OCI-LY7 (cell line): ENCODE data around the gene TMED5. TPM values are rescaled to one million over a fixed set of nuclear protein-coding genes. Genes with fewer than 3 reads are reported as not detected.

ENCODE experiments used
- BruUV-seq: library from RNA; stranded (reverse); fragments of 400-500 nt; replicated peaks from 2 replicates; lab custom pipeline; 2021; lab: Mats Ljungman, UMichigan
- CTCF ChIA-PET: fragments of 300-600 bp; sonication (Branson Sonifier 250); formaldehyde crosslinking; loops from one replicate; lab custom pipeline; 2022; ENCODE audit warnings: antibody characterized with exemption; ENCODE audit not compliant: unreplicated experiment; lab: Charles Lee
- POLR2A ChIA-PET: fragments of 300-600 bp; sonication (Branson Sonifier 250); formaldehyde crosslinking; loops from one replicate; lab custom pipeline; 2022; ENCODE audit warnings: antibody characterized with exemption; lab: Charles Lee
- DNase-seq: peaks from one replicate; pipeline ENCODE4 v3.0.0-alpha.2; 2015; ENCODE audit warnings: low spot score
- H2AFZ ChIP-seq: fragments of 200-600 bp; sonication (generic), shearing (Covaris generic); 2 replicates; pipeline ENCODE4 v1.6.1; 2014; ENCODE audit warnings: mild to moderate bottlenecking, antibody characterized with exemption, low read length, moderate library complexity
- H3K27ac ChIP-seq: fragments of 200-600 bp; sonication (generic); 2 replicates; pipeline ENCODE4 v1.5.1; 2014; ENCODE audit warnings: mixed run types, low read depth, mild to moderate bottlenecking, moderate library complexity, low read length, inconsistent platforms; ENCODE audit not compliant: poor library complexity, severe bottlenecking
- H3K36me3 ChIP-seq: fragments of 200-600 bp; sonication (generic); 2 replicates; pipeline ENCODE4 v1.6.1; 2014; ENCODE audit warnings: mild to moderate bottlenecking, antibody characterized with exemption, low read length, moderate library complexity, mixed read lengths; ENCODE audit not compliant: insufficient read depth
- H3K4me1 ChIP-seq: fragments of 200-600 bp; sonication (generic); 2 replicates; pipeline ENCODE4 v1.5.1; 2014; ENCODE audit warnings: mild to moderate bottlenecking, low read length; ENCODE audit not compliant: insufficient read depth, poor library complexity, severe bottlenecking
- H3K4me2 ChIP-seq: fragments of 200-600 bp; sonication (generic); 2 replicates; pipeline ENCODE4 v1.6.1; 2014; ENCODE audit warnings: mild to moderate bottlenecking, low read length
- H3K4me3 ChIP-seq: fragments of 200-600 bp; sonication (generic); 2 replicates; pipeline ENCODE4 v1.5.1; 2014; ENCODE audit warnings: mild to moderate bottlenecking, low read depth, low read length; ENCODE audit not compliant: poor library complexity, severe bottlenecking
- H3K79me2 ChIP-seq: fragments of 200-600 bp; sonication (generic); 2 replicates; pipeline ENCODE4 v1.6.1; 2016; ENCODE audit warnings: low read depth, mild to moderate bottlenecking, low read length, moderate library complexity, mixed read lengths; ENCODE audit not compliant: insufficient read depth
- H3K9me2 ChIP-seq: fragments of 200-600 bp; sonication (generic); 2 replicates; pipeline ENCODE4 v1.6.1; 2016; ENCODE audit warnings: mild to moderate bottlenecking, low read length, mixed read lengths; ENCODE audit not compliant: insufficient read depth
- H3K9me3 ChIP-seq: fragments of 200-600 bp; sonication (generic); 2 replicates; pipeline ENCODE4 v1.6.1; 2014; ENCODE audit warnings: mild to moderate bottlenecking, mixed run types, low read length, mixed read lengths
- H4K20me1 ChIP-seq: fragments of 200-600 bp; sonication (generic); 2 replicates; pipeline ENCODE4 v1.6.1; 2014; ENCODE audit warnings: mild to moderate bottlenecking, antibody characterized with exemption, low read length, moderate library complexity, mixed read lengths; ENCODE audit not compliant: insufficient read depth
- EZH2phosphoT487 ChIP-seq: fragments of 200-600 bp; sonication (generic); IDR thresholded peaks from 2 replicates; pipeline ENCODE4 v1.6.1; 2018; ENCODE audit warnings: low read depth, borderline replicate concordance, mild to moderate bottlenecking, mixed run types, antibody characterized with exemption, low read length, moderate library complexity, mixed read lengths
- intact Hi-C: fragments of 100-400 bp; cut with micrococcal nuclease; formaldehyde crosslinking; loops from one replicate; pipeline ENCODE4 v1.10.0; 2022; ENCODE audit not compliant: unreplicated experiment
- total RNA-seq, 2 experiments: library from RNA; depleted of rRNA in 1 of 2; stranded (reverse); fragments of >200 nt in 1 of 2; shearing (Covaris generic) in 1 of 2; gene quantifications; 2 replicates each; pipeline ENCODE4 v1.2.3, GENCODE V29; 2014 to 2022
- TF ChIP-seq, protein P1 (sequence below): fragments of 200-600 bp; sonication (generic); conservative IDR thresholded peaks from 2 replicates; pipeline ENCODE4 v1.5.1; 2014; ENCODE audit warnings: mild to moderate bottlenecking, antibody characterized with exemption, low read length, moderate library complexity, mixed read lengths

Gene TMED5
- total RNA-seq, 2 experiments from 2014 or later, result 40.3 to 49.1 TPM

DNA sequence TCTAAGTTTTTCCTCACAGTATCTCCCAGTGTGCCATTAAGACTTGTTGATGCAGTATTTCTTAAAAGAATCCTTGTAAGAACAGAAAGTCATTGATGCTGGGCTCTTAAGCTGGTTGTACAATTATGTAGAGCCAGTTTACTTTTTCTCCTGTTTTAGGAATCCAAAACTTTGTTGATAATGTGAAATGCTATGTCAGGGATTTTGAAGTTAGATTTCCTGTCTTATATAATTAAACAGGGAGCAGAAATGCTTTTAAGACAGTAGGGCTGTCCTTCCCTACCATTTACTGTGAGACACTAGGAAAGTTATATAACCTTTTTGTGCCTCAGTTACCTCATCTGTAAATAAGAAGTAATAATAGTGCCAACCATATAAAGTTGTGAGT, 26.3 kb upstream of the TMED5 start:
- Histone ChIP-seq H3K79me2 (no peaks in the 10 kb centered on the region), H3K27ac (no peak overlapping the region), H2AFZ (no peak overlapping the region), H3K9me3 (no peaks in the 10 kb centered on the region), H3K9me2 (no peaks in the 10 kb centered on the region), H3K4me2 (no peak overlapping the region), H3K36me3 (peaks cover 96% of the 10 kb centered on the region), H4K20me1 (no peaks in the 10 kb centered on the region), H3K4me1 (no peaks in the 10 kb centered on the region), H3K4me3 (no peak overlapping the region)
- DNase-seq, result no peak
- BruUV-seq, result no TSS peak
- intact Hi-C loops, result no loop called here
- ChIA-PET POLR2A (interaction anchor here (0.7 to 1.1 kb wide), 2 partner anchors 25 to 251 kb away, joined by 3 to 8 read pairs; no protein-coding TSS in a partner anchor), CTCF (no interaction called here)
- TF ChIP-seq EZH2phosphoT487, result no peak
- TF ChIP-seq, protein P1, sequence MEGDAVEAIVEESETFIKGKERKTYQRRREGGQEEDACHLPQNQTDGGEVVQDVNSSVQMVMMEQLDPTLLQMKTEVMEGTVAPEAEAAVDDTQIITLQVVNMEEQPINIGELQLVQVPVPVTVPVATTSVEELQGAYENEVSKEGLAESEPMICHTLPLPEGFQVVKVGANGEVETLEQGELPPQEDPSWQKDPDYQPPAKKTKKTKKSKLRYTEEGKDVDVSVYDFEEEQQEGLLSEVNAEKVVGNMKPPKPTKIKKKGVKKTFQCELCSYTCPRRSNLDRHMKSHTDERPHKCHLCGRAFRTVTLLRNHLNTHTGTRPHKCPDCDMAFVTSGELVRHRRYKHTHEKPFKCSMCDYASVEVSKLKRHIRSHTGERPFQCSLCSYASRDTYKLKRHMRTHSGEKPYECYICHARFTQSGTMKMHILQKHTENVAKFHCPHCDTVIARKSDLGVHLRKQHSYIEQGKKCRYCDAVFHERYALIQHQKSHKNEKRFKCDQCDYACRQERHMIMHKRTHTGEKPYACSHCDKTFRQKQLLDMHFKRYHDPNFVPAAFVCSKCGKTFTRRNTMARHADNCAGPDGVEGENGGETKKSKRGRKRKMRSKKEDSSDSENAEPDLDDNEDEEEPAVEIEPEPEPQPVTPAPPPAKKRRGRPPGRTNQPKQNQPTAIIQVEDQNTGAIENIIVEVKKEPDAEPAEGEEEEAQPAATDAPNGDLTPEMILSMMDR, result no peak; the same call in 1 of the 2 replicates

DNA sequence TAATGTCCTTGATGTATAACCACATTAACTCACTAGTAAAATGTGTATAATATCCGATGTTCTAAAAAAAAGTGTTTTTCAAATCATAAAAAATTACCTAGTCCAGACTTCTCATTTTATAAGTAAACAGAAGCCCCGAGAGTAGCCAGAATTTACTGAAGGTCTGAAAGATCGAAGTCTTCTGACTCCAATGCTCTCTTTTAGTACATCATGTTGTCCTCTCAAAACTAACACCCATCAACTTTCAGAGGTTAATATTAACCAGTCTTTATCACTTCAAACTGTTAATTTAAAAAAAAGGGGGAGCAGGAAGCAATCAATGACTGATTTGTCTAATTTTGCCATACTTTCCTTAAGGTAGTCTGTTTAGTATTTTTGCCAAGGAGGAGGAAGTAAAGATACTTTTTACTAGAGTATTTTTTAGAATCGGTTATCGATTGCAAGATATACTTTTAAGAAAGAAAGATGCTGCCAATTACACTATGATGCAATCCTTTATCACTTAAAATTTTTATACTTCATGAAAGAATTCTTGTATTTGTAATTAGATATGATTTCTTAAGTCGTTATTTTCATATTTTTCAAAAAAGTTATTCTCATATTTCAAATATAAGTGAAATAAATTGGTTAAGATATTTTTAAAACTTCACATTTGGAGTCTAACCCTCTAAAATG, 25.8 kb upstream of the TMED5 start:
- BruUV-seq, result no TSS peak
- TF ChIP-seq, protein P1, result no peak; the same call in 1 of the 2 replicates
- TF ChIP-seq EZH2phosphoT487, result no peak
- no peak overlapping the region for H3K27ac ChIP-seq
- peaks cover 95% of the 10 kb centered on the region for H3K36me3 ChIP-seq
- intact Hi-C loops, result no loop called here
- no peak for DNase-seq
- H3K4me1 ChIP-seq, result no peaks in the 10 kb centered on the region
- H2AFZ ChIP-seq, result no peak overlapping the region
- no peaks in the 10 kb centered on the region for H3K79me2 ChIP-seq
- H3K9me2 ChIP-seq, result no peaks in the 10 kb centered on the region
- H4K20me1 ChIP-seq, result no peaks in the 10 kb centered on the region
- H3K4me3 ChIP-seq, result no peak overlapping the region
- no peak overlapping the region for H3K4me2 ChIP-seq
- no peaks in the 10 kb centered on the region for H3K9me3 ChIP-seq
- POLR2A ChIA-PET, result interaction anchor here (1.1 kb wide), 1 partner anchor 25 kb away, joined by 8 read pairs; no protein-coding TSS in a partner anchor
- CTCF ChIA-PET, result no interaction called here

DNA sequence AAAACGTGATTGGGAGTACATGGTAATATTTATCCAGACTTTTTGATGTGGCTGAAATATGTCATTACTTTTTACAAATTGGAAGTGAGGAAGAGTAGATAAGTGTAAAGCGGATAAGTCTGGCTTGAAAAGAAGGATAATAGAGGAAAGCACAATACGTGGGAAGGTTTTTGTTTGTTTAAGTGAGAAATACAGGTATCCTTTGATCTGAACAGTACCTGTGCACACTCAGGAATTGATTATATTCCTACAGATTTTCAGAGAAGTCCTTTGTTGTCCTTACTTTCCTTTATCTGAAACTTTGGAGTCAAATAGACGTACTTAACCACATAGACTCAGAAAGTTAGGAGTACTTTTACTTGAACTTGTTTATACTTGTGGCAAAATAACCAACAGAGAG, 20.5 kb upstream of the TMED5 start:
- intact Hi-C loops, result loop anchor here (5.0 kb wide), 1 partner anchor 42 kb away; no protein-coding TSS in a partner anchor
- Histone ChIP-seq H3K36me3 (peaks cover 96% of the 10 kb centered on the region), H4K20me1 (no peaks in the 10 kb centered on the region), H3K27ac (no peak overlapping the region), H3K79me2 (no peaks in the 10 kb centered on the region), H2AFZ (no peak overlapping the region), H3K4me3 (no peak overlapping the region), H3K4me2 (no peak overlapping the region), H3K4me1 (no peaks in the 10 kb centered on the region), H3K9me3 (no peaks in the 10 kb centered on the region), H3K9me2 (no peaks in the 10 kb centered on the region)
- TF ChIP-seq EZH2phosphoT487, result no peak
- TF ChIP-seq, protein P1, result no peak
- DNase-seq, result no peak
- no TSS peak for BruUV-seq
- CTCF ChIA-PET, result no interaction called here
- POLR2A ChIA-PET, result no interaction called here
